ENCODE results near the gene IL15. TPM values are rescaled to one million over a fixed set of nuclear protein-coding genes. Genes with fewer than 3 reads are reported as not detected.

Gene IL15
- total and polyA plus RNA-seq, 8 donors, result 1.2 to 15.6 (median 3.4) TPM

DNA sequence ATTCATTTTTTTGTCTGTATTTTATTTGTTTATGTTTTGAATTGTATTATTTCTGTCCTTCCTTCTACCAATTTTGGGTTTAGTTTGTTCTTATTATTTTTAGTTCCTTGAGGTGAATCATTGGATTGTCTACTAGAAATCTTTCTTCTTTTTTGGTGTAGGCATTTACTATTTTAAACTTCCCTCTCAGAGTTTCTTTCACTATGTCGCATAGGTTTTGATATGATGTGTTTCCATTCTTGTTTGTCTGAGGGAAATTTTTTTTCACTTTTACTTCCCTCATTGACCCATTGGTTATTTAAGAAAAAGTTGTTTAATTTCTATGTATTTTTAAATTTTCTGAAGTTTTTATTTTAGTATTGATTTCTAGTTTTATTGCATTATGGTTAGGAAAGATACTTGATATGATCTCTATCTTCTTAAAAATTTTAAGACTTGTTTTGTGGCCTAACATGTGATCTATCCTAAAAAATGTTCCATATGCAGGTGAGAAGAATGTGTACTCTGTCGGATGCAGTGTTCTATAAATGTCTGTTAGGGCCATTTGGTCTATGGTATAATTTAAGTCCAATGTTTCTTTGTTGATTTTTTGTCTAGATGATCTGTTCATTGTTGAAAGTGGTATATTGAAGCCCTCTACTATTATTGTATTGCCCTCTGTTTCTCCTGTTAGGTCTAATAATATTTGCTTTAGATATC lies 68.8 kb downstream of the IL15 start:
- intact Hi-C loops (cut with DNase I; ENCODE audit: low total_unique reads), result no loop called here
- H3K4me3 ChIP-seq, result no peak overlapping the region
- H3K27me3 ChIP-seq, result no peaks in the 10 kb centered on the region
- H3K9me3 ChIP-seq, result peaks cover 0 to 21% (median 9%) of the 10 kb centered on the region in 4 donors
- H3K4me1 ChIP-seq, result no peaks in the 10 kb centered on the region
- no peak overlapping the region for H3K27ac ChIP-seq
- no peak for DNase-seq
- no peaks in the 10 kb centered on the region for H3K36me3 ChIP-seq
- TF ChIP-seq EP300 (IDR thresholded peaks at IDR 0.05) (no peak), POLR2A (IDR thresholded peaks at IDR 0.05) (no peak), POLR2AphosphoS5 (IDR thresholded peaks at IDR 0.05) (no peak)
- TF ChIP-seq, protein P1, sequence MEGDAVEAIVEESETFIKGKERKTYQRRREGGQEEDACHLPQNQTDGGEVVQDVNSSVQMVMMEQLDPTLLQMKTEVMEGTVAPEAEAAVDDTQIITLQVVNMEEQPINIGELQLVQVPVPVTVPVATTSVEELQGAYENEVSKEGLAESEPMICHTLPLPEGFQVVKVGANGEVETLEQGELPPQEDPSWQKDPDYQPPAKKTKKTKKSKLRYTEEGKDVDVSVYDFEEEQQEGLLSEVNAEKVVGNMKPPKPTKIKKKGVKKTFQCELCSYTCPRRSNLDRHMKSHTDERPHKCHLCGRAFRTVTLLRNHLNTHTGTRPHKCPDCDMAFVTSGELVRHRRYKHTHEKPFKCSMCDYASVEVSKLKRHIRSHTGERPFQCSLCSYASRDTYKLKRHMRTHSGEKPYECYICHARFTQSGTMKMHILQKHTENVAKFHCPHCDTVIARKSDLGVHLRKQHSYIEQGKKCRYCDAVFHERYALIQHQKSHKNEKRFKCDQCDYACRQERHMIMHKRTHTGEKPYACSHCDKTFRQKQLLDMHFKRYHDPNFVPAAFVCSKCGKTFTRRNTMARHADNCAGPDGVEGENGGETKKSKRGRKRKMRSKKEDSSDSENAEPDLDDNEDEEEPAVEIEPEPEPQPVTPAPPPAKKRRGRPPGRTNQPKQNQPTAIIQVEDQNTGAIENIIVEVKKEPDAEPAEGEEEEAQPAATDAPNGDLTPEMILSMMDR (IDR thresholded peaks at IDR 0.05), result no peak
- 87 to 94% (median 90%) methylated on average over 2 of the region's 2 CpGs for WGBS, 5 donors

DNA sequence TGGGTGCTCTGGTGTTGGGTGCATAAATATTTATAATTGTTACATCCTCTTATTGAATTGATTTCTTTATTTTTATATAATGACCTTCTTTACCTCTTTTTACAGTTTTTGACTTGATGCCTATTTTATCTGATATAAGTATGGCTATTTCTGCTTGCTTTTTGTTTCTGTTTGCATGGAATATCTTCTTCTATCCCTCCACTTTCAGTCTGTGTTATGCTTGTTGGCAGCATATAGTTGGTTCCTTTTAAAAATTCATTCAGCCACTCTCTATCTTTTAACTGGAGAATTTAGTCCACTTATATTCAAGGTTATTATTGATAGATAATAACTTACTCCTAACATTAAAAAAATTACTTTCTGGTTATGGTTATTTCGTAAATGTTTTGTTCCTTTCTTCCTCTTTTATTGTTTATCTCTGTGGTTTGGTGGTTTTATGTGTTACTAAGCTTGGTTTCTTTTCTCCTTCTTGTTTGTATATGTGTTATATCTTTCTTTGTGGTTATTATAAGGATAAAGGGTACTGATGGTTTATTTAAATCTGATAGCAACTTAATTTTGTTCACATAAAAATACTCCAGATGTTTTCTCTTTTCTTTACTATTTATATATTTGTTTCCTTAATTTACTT lies 69.5 kb downstream of the IL15 start:
- no peak overlapping the region for H3K27ac ChIP-seq
- WGBS, 5 donors, result 39 to 63% (median 45%) methylated on average over 1 of the region's 1 CpG

DNA sequence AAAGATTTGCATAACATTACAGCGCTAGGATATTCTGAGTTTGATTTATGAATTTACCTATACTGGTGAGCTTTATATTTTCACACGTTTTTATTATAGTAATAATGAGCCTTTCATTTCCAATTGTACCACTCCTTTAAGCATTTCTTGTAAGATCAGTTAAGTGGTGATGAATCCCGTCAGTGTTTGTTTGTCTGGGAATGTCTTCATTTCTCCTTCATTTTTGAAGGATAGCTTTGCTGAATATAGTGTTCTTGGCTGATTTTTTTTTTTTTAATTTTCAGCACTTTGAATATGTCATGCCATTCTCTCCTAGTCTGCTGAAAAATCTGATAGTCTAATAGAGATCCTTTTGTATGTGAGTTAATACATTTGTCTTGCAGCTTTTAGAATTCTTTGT lies 70.1 kb downstream of the IL15 start:
- no peaks in the 10 kb centered on the region for H3K36me3 ChIP-seq
- peaks cover 0 to 21% (median 9%) of the 10 kb centered on the region in 4 donors for H3K9me3 ChIP-seq
- intact Hi-C loops (cut with DNase I; ENCODE audit: low total_unique reads), result no loop called here
- no peak overlapping the region for H3K27ac ChIP-seq
- WGBS, 5 donors, result 77 to 84% (median 82%) methylated on average over 3 of the region's 3 CpGs
- H3K4me3 ChIP-seq, result no peak overlapping the region
- no peaks in the 10 kb centered on the region for H3K4me1 ChIP-seq
- TF ChIP-seq POLR2AphosphoS5 (IDR thresholded peaks at IDR 0.05) (no peak), EP300 (IDR thresholded peaks at IDR 0.05) (no peak), POLR2A (IDR thresholded peaks at IDR 0.05) (no peak)
- TF ChIP-seq, protein P1 (IDR thresholded peaks at IDR 0.05), result no peak
- no peak for DNase-seq
- no peaks in the 10 kb centered on the region for H3K27me3 ChIP-seq

More for the DNA sequence above, 69.5 kb downstream of the IL15 start:
- no peaks in the 10 kb centered on the region for H3K4me1 ChIP-seq
- TF ChIP-seq POLR2AphosphoS5 (IDR thresholded peaks at IDR 0.05) (no peak), POLR2A (IDR thresholded peaks at IDR 0.05) (no peak), EP300 (IDR thresholded peaks at IDR 0.05) (no peak)
- TF ChIP-seq, protein P1 (IDR thresholded peaks at IDR 0.05), result no peak
- H3K36me3 ChIP-seq, result no peaks in the 10 kb centered on the region
- intact Hi-C loops (cut with DNase I; ENCODE audit: low total_unique reads), result no loop called here
- H3K27me3 ChIP-seq, result no peaks in the 10 kb centered on the region
- peaks cover 0 to 21% (median 9%) of the 10 kb centered on the region in 4 donors for H3K9me3 ChIP-seq
- no peak for DNase-seq
- no peak overlapping the region for H3K4me3 ChIP-seq

DNA sequence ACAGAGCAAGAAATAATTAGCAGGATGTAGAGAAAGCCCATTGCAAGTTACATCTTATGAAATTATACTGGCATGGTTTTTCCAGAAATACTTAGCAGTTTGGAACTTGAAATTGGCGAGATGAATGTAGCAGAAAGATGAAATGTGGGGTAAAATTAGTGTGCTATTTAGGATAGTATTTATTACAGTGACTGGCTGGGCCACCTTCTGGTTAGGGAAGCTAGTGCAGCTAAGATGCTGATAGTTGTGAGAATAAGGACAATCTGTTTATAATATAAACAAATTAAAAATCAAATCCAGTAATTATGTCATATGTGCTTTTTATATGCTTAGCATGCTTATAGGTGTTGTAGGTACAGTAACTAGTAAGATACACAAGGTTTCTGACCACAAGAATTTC lies 74.8 kb downstream of the IL15 start:
- H3K36me3 ChIP-seq, result no peaks in the 10 kb centered on the region
- TF ChIP-seq EP300 (IDR thresholded peaks at IDR 0.05) (no peak), POLR2AphosphoS5 (IDR thresholded peaks at IDR 0.05) (no peak)
- TF ChIP-seq, protein P1 (IDR thresholded peaks at IDR 0.05), result peak in 4 of 7 experiments; percentile 32 to 40 (median 36)
- H3K4me3 ChIP-seq, result no peak overlapping the region
- intact Hi-C loops (cut with DNase I; ENCODE audit: low total_unique reads), result no loop called here
- no peaks in the 10 kb centered on the region for H3K4me1 ChIP-seq
- 32 to 69% (median 63%) methylated on average over 1 of the region's 1 CpG for whole genome bisulfite sequencing, 5 donors
- H3K9me3 ChIP-seq, result peaks cover 0 to 17% (median 8%) of the 10 kb centered on the region in 4 donors
- H3K27ac ChIP-seq, result no peak overlapping the region
- H3K27me3 ChIP-seq, result no peaks in the 10 kb centered on the region
- peak in 1 of 2 donors; percentile 37 for DNase-seq

Data from stomach (tissue), 9 donors.